Ishikawa (cell line): Measurements from ENCODE around the gene KLHL24.

ENCODE experiments used
- CEBPB ChIP-seq: IDR thresholded peaks from 2 replicates; pipeline ENCODE4 v1.6.1; 2012
- CREB1 ChIP-seq: IDR thresholded peaks from 2 replicates; pipeline ENCODE4 v1.6.1; 2012; ENCODE audit warnings: low read depth
- EGR1 ChIP-seq: IDR thresholded peaks from 2 replicates; pipeline ENCODE4 v1.6.1; 2012
- EP300 ChIP-seq: IDR thresholded peaks from 2 replicates; pipeline ENCODE4 v1.6.1; 2012; ENCODE audit warnings: borderline replicate concordance
- FOXM1 ChIP-seq: IDR thresholded peaks from 2 replicates; pipeline ENCODE4 v1.6.1; 2012; ENCODE audit warnings: low read depth, borderline replicate concordance
- NFIC ChIP-seq: IDR thresholded peaks from 2 replicates; pipeline ENCODE4 v1.6.1; 2012
- RAD21 ChIP-seq: IDR thresholded peaks from 2 replicates; pipeline ENCODE4 v1.6.1; 2012; ENCODE audit warnings: low read depth
- TAF1 ChIP-seq: IDR thresholded peaks from 2 replicates; pipeline ENCODE4 v1.6.1; 2012; ENCODE audit warnings: low read depth, mild to moderate bottlenecking
- TCF12 ChIP-seq: IDR thresholded peaks from 2 replicates; pipeline ENCODE4 v1.6.1; 2012; ENCODE audit warnings: low read depth
- TEAD4 ChIP-seq: IDR thresholded peaks from 2 replicates; pipeline ENCODE4 v1.6.1; 2012
- YY1 ChIP-seq: IDR thresholded peaks from 2 replicates; pipeline ENCODE4 v1.6.1; 2012; ENCODE audit warnings: low read depth
- ZBTB7A ChIP-seq: IDR thresholded peaks from 2 replicates; pipeline ENCODE4 v1.6.1; 2012; ENCODE audit warnings: low read depth
- TF ChIP-seq, protein P1 (sequence below): IDR thresholded peaks from 2 replicates; pipeline ENCODE4 v1.6.1; 2012
- TF ChIP-seq, protein P2 (sequence below): IDR thresholded peaks from 2 replicates; pipeline ENCODE4 v1.6.1; 2012; ENCODE audit warnings: low read depth, mild to moderate bottlenecking
- TF ChIP-seq, protein P3 (sequence below): IDR thresholded peaks from 2 replicates; pipeline ENCODE4 v1.6.1; 2012

KLHL24 gene

DNA sequence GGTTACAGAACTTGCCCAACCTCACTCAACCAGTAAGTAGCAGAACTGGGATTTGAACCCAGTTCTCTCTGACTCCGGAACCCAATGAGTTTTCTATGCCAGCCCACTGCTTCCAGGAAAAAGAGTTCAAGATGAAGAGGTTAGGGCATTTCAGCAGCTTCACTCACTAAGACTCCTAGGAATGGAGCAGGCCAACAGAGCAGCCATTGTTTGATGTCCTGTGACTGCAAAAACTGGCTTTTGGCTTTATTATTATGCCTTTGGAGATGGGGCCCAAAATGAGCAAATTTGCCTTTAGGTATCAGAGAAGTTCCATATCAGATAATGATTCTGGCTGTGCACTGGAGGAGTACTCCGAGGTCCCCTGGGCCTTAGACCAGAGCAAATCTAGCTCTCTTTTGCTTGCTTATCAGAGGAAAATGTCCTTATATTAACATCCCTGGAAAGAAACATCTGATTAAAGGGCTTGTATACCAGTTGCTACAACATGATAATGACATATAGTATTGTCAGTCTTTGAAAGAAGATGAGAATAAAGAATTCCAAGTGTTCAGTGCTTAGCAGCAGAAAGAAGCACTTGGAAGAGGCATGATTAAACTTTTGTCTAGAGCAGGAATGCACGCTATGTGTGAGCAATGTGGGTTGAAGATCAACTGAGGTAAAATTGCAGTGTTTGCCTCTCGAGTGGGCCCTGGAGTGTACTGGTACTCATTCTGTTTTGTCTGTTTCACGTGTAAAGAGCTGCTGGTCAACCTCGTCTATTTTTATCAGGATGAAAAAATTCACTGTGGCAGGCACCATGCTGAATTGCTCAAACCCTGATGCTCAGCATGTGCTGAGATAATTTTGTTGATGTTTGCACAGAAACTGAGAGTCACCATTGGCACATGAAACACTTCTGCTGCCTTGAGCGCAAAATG, 21.8 kb upstream of the KLHL24 start:
- TF ChIP-seq TCF12 (no peak), TAF1 (no peak), FOXM1 (no peak), EGR1 (no peak)

DNA sequence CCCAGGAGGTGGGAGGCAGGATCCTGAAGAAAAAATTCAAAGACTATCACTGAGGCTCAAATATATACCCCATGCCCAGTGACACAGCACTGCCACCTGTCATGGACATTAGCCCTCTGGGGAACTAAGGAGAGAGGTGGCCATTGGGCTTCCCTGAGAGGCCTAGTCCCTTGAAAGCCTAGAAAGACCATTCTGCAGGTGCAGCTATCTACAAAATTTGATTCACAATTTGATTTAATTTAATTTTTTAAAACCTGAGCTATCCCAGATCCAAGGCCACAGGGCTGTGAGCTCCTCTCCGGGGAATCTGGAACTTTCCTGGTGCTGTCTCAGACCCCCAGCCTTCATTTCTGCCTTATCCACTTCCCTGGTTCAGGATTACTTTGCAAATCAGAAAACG, 16.9 kb upstream of the KLHL24 start:
- no peak for TF ChIP-seq RAD21
- no peak for TF ChIP-seq YY1
- TF ChIP-seq CEBPB = no peak
- no peak for TF ChIP-seq NFIC
- no peak for TF ChIP-seq TEAD4
- TF ChIP-seq FOXM1 = no peak
- TF ChIP-seq TCF12 = no peak
- no peak for TF ChIP-seq EGR1
- no peak for TF ChIP-seq TAF1
- TF ChIP-seq, protein P1, sequence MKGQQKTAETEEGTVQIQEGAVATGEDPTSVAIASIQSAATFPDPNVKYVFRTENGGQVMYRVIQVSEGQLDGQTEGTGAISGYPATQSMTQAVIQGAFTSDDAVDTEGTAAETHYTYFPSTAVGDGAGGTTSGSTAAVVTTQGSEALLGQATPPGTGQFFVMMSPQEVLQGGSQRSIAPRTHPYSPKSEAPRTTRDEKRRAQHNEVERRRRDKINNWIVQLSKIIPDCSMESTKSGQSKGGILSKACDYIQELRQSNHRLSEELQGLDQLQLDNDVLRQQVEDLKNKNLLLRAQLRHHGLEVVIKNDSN = no peak
- no peak for TF ChIP-seq CREB1
- TF ChIP-seq, protein P2, sequence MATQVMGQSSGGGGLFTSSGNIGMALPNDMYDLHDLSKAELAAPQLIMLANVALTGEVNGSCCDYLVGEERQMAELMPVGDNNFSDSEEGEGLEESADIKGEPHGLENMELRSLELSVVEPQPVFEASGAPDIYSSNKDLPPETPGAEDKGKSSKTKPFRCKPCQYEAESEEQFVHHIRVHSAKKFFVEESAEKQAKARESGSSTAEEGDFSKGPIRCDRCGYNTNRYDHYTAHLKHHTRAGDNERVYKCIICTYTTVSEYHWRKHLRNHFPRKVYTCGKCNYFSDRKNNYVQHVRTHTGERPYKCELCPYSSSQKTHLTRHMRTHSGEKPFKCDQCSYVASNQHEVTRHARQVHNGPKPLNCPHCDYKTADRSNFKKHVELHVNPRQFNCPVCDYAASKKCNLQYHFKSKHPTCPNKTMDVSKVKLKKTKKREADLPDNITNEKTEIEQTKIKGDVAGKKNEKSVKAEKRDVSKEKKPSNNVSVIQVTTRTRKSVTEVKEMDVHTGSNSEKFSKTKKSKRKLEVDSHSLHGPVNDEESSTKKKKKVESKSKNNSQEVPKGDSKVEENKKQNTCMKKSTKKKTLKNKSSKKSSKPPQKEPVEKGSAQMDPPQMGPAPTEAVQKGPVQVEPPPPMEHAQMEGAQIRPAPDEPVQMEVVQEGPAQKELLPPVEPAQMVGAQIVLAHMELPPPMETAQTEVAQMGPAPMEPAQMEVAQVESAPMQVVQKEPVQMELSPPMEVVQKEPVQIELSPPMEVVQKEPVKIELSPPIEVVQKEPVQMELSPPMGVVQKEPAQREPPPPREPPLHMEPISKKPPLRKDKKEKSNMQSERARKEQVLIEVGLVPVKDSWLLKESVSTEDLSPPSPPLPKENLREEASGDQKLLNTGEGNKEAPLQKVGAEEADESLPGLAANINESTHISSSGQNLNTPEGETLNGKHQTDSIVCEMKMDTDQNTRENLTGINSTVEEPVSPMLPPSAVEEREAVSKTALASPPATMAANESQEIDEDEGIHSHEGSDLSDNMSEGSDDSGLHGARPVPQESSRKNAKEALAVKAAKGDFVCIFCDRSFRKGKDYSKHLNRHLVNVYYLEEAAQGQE = no peak
- no peak for TF ChIP-seq ZBTB7A
- TF ChIP-seq, protein P3, sequence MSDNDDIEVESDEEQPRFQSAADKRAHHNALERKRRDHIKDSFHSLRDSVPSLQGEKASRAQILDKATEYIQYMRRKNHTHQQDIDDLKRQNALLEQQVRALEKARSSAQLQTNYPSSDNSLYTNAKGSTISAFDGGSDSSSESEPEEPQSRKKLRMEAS = no peak
- TF ChIP-seq EP300 = no peak

DNA sequence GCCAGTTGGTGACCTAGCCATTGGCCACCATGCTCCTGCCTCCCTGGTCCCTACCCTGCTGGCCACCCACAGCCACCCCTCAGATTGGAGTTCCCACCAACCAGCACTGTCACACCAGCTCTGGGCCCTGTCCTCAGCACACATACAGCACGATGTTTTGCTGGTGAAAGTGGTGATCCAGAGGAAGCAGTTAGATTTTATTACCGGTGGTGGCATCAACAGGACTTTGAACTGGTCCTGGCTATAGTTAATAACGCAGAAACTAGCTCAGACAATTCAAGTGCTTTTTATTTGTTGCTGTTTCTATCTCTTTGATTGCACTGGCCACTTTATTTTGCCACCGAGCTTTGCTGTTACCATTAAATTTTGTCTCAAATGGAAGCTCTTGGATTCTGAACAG, 16.4 kb upstream of the KLHL24 start:
- no peak for TF ChIP-seq RAD21
- no peak for TF ChIP-seq TCF12
- TF ChIP-seq EP300 = no peak
- TF ChIP-seq ZBTB7A = no peak
- TF ChIP-seq, protein P1 = no peak
- no peak for TF ChIP-seq EGR1
- no peak for TF ChIP-seq CEBPB
- TF ChIP-seq, protein P3 = no peak
- no peak for TF ChIP-seq FOXM1
- TF ChIP-seq TEAD4 = no peak
- TF ChIP-seq, protein P2 = no peak
- no peak for TF ChIP-seq NFIC

DNA sequence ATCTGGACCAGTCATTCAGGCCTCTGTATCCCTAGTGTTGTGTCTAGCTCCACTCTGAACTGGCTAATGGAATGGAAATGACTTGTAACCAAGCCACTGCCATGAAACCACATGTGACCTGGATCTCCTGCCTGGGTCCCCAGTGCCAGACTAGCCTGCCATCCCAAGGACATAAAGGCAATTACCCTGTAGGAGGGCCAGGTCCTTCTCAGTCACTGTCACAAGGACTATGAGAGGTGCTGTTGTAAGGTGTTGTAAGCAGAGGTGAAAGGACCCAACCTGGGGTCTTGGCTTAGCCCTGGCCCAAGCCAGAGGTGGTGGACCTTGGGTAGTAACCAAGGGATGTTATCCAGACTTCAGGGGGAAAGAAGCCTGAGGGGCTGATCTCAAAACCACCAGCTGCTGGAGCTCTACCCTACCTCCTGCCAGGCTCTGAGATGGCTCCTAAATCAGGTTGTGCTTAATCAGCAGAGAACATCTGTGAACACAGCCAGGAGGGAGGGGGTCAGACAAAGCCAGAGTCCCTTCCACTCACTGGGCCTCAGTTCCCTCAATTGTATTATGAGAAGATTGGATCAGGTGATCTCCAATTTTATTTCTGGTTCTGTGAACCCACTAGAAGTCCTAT, 15.7 kb upstream of the KLHL24 start:
- TF ChIP-seq CEBPB (no peak), EGR1 (no peak), TCF12 (no peak), ZBTB7A (no peak), NFIC (no peak), CREB1 (no peak)
- TF ChIP-seq, protein P1 = no peak

DNA sequence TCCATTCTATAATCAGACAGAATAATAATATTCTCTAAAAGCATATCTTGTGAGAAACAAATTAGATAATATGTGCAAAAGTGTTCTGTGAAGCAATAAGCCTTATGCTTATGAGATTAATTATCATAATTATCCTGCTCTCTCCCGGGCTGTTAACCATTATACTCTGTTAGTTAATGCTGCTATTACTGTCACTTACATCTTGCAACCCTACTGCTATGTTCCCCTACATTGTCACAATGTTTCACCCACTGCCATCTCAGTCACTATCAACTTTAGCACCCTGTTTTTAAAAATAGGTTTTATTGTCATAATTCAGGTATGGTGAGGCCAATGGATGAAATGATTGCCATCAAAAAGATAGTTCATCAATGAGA, 15.2 kb upstream of the KLHL24 start:
- TF ChIP-seq NFIC (no peak), RAD21 (no peak), FOXM1 (no peak), ZBTB7A (no peak), TEAD4 (no peak), CEBPB (no peak)
- TF ChIP-seq, protein P1 = no peak
